PC-9 (cell line): ENCODE measurements around the gene PITPNM2. TPM values are rescaled to one million over a fixed set of nuclear protein-coding genes. Genes with fewer than 3 reads are reported as not detected.

Experiments used
- BruUV-seq: library from RNA; stranded (reverse); fragments of 400-500 nt; replicated peaks from 2 replicates; lab custom pipeline; 2021; lab: Mats Ljungman, UMichigan
- CTCF ChIA-PET: fragments of 300-600 bp; sonication (Branson Sonifier 250); formaldehyde crosslinking; loops from one replicate; lab custom pipeline; 2022; ENCODE audit warnings: antibody characterized with exemption; lab: Charles Lee
- POLR2A ChIA-PET: fragments of 300-600 bp; sonication (Branson Sonifier 250); formaldehyde crosslinking; loops from one replicate; lab custom pipeline; 2022; ENCODE audit warnings: antibody characterized with exemption; ENCODE audit not compliant: unreplicated experiment; lab: Charles Lee
- DNase-seq, 2 experiments: peaks; one replicate each; pipeline versions ENCODE4 v3.0.0 to v3.0.0-alpha.2; 2015 to 2022; ENCODE audit warnings: mixed read lengths in 1 of 2
- H2AFZ ChIP-seq: fragments of 200-600 bp; sonication (generic); 2 replicates; pipeline ENCODE4 v1.8.1; 2017; ENCODE audit warnings: antibody characterized with exemption
- H3F3A ChIP-seq: fragments of 200-600 bp; sonication (generic); 2 replicates; pipeline ENCODE4 v1.8.1; 2017; ENCODE audit warnings: antibody characterized with exemption, mild to moderate bottlenecking, low read depth; ENCODE audit not compliant: insufficient read depth
- H3K27ac ChIP-seq: fragments of 200-600 bp; sonication (generic); 2 replicates; pipeline ENCODE4 v1.6.1; 2016; ENCODE audit warnings: mixed run types
- H3K27me3 ChIP-seq: fragments of 200-600 bp; sonication (generic); 2 replicates; pipeline ENCODE4 v1.6.1; 2016; ENCODE audit warnings: low read depth, mixed run types; ENCODE audit not compliant: insufficient read depth
- H3K36me3 ChIP-seq: fragments of 200-600 bp; sonication (generic); 2 replicates; pipeline ENCODE4 v1.6.1; 2016; ENCODE audit warnings: low read depth, mixed run types
- H3K4me1 ChIP-seq: fragments of 200-600 bp; sonication (generic); replicated peaks from 2 replicates; pipeline ENCODE4 v1.6.1; 2016; ENCODE audit warnings: mixed run types; ENCODE audit not compliant: insufficient read depth
- H3K4me2 ChIP-seq: fragments of 200-600 bp; sonication (generic); 2 replicates; pipeline ENCODE4 v1.6.1; 2017; ENCODE audit warnings: mixed run types
- H3K4me3 ChIP-seq: fragments of 200-600 bp; sonication (generic); 2 replicates; pipeline ENCODE4 v1.6.1; 2016; ENCODE audit warnings: mixed run types
- H3K79me2 ChIP-seq: fragments of 200-600 bp; sonication (generic); 2 replicates; pipeline ENCODE4 v1.6.1; 2017; ENCODE audit warnings: low read depth, mixed run types
- H3K9me2 ChIP-seq: fragments of 200-600 bp; sonication (generic); 2 replicates; pipeline ENCODE4 v1.8.1; 2017; ENCODE audit warnings: mild to moderate bottlenecking; ENCODE audit not compliant: insufficient read depth
- H3K9me3 ChIP-seq: fragments of 200-600 bp; sonication (generic); 2 replicates; pipeline ENCODE4 v1.8.1; 2016; ENCODE audit warnings: low read depth; ENCODE audit not compliant: insufficient read depth
- H4K20me1 ChIP-seq: fragments of 200-600 bp; sonication (generic); 2 replicates; pipeline ENCODE4 v1.8.1; 2017; ENCODE audit not compliant: insufficient read depth
- CTCF ChIP-seq: fragments of 200-600 bp; sonication (generic); conservative IDR thresholded peaks from 2 replicates; pipeline ENCODE4 v1.6.1; 2017; ENCODE audit warnings: mixed run types, antibody characterized with exemption, mild to moderate bottlenecking, moderate library complexity
- EZH2 ChIP-seq: fragments of 200-600 bp; sonication (generic); IDR thresholded peaks from 2 replicates; pipeline ENCODE4 v1.8.0; 2017; ENCODE audit warnings: antibody characterized with exemption, low read depth
- intact Hi-C: fragments of 100-400 bp; cut with micrococcal nuclease; formaldehyde crosslinking; loops from one replicate; pipeline ENCODE4 v1.10.0; 2022; ENCODE audit not compliant: unreplicated experiment
- total RNA-seq: library from RNA; stranded (reverse); gene quantifications from 2 replicates; pipeline ENCODE4 v1.2.3, GENCODE V29; 2021

PITPNM2 gene
- total RNA-seq, 1 experiment from 2014 or later: 16.6 TPM

GRCh38 chr12:123118497-123118896, 32.4 kb downstream of the PITPNM2 start:
- no peaks in the 10 kb centered on the region for H3K36me3 ChIP-seq
- peaks cover 20% of the 10 kb centered on the region for H3K79me2 ChIP-seq
- BruUV-seq: no TSS peak
- H3F3A ChIP-seq: peaks cover 19% of the 10 kb centered on the region; the same call in 1 of the 2 replicates
- no peak overlapping the region for H3K4me2 ChIP-seq
- no peak overlapping the region for H3K4me3 ChIP-seq
- no peaks in the 10 kb centered on the region for H3K9me2 ChIP-seq
- no peak overlapping the region for H2AFZ ChIP-seq
- ChIA-PET CTCF (no interaction called here), POLR2A (interaction anchor here (0.6 kb wide), 2 partner anchors 43 to 67 kb away, joined by 4 to 5 read pairs; no protein-coding TSS in a partner anchor)
- peaks cover 26% of the 10 kb centered on the region for H3K4me1 ChIP-seq
- H3K9me3 ChIP-seq: no peaks in the 10 kb centered on the region
- H4K20me1 ChIP-seq: no peaks in the 10 kb centered on the region
- TF ChIP-seq EZH2 (no peak), CTCF (no peak)
- no peak overlapping the region for H3K27ac ChIP-seq
- no peaks in the 10 kb centered on the region for H3K27me3 ChIP-seq
- intact Hi-C loops: no loop called here
- DNase-seq: no peak

GRCh38 chr12:123115409-123116121, 35.3 kb downstream of the PITPNM2 start:
- no peaks in the 10 kb centered on the region for H3K9me3 ChIP-seq
- no TSS peak for BruUV-seq
- no peaks in the 10 kb centered on the region for H4K20me1 ChIP-seq
- no peak for TF ChIP-seq CTCF
- TF ChIP-seq EZH2: no peak
- peaks cover 6% of the 10 kb centered on the region; the same call in 1 of the 2 replicates for H3K79me2 ChIP-seq
- intact Hi-C loops: no loop called here
- peaks cover 8% of the 10 kb centered on the region; the same call in 1 of the 2 replicates for H3F3A ChIP-seq
- ChIA-PET CTCF (no interaction called here), POLR2A (no interaction called here)
- no peak overlapping the region for H3K4me3 ChIP-seq
- no peaks in the 10 kb centered on the region for H3K27me3 ChIP-seq
- no peak overlapping the region for H2AFZ ChIP-seq
- no peaks in the 10 kb centered on the region for H3K9me2 ChIP-seq
- H3K4me1 ChIP-seq: peaks cover 9% of the 10 kb centered on the region
- DNase-seq: no peak
- no peaks in the 10 kb centered on the region for H3K36me3 ChIP-seq
- H3K27ac ChIP-seq: no peak overlapping the region
- no peak overlapping the region for H3K4me2 ChIP-seq

GRCh38 chr12:123114304-123115083, 36.4 kb downstream of the PITPNM2 start:
- no peaks in the 10 kb centered on the region for H4K20me1 ChIP-seq
- H2AFZ ChIP-seq: no peak overlapping the region
- no peak for DNase-seq
- H3K4me1 ChIP-seq: no peaks in the 10 kb centered on the region
- no peak overlapping the region for H3K4me3 ChIP-seq
- BruUV-seq: no TSS peak
- no peaks in the 10 kb centered on the region; the same call in 1 of the 2 replicates for H3F3A ChIP-seq
- H3K79me2 ChIP-seq: peaks cover 6% of the 10 kb centered on the region; the same call in 1 of the 2 replicates
- H3K27ac ChIP-seq: no peak overlapping the region
- H3K9me2 ChIP-seq: no peaks in the 10 kb centered on the region
- CTCF ChIA-PET: no interaction called here
- no peak overlapping the region for H3K4me2 ChIP-seq
- POLR2A ChIA-PET: interaction anchor here (0.5 kb wide), 1 partner anchor 136 kb away, joined by 4 read pairs; no protein-coding TSS in a partner anchor
- no peaks in the 10 kb centered on the region for H3K36me3 ChIP-seq
- intact Hi-C loops: no loop called here
- no peaks in the 10 kb centered on the region for H3K9me3 ChIP-seq
- TF ChIP-seq EZH2: no peak
- H3K27me3 ChIP-seq: no peaks in the 10 kb centered on the region
